NCI-H460 (cell line): Measurements from ENCODE around the gene AAMP. TPM values are rescaled to one million over a fixed set of nuclear protein-coding genes. Genes with fewer than 3 reads are reported as not detected.

Source experiments
- DNase-seq: peaks from one replicate; pipeline ENCODE4 v3.0.0-alpha.2; 2016; ENCODE audit warnings: low read depth; ENCODE audit errors: extremely low read depth
- total RNA-seq: library from RNA; depleted of rRNA; stranded (reverse); fragments of >200 nt; shearing (Covaris generic); gene quantifications from 2 replicates; pipeline ENCODE4 v1.2.3, GENCODE V29; 2014

Gene AAMP
- total RNA-seq, 1 experiment from 2014 or later, result 115 TPM

DNA sequence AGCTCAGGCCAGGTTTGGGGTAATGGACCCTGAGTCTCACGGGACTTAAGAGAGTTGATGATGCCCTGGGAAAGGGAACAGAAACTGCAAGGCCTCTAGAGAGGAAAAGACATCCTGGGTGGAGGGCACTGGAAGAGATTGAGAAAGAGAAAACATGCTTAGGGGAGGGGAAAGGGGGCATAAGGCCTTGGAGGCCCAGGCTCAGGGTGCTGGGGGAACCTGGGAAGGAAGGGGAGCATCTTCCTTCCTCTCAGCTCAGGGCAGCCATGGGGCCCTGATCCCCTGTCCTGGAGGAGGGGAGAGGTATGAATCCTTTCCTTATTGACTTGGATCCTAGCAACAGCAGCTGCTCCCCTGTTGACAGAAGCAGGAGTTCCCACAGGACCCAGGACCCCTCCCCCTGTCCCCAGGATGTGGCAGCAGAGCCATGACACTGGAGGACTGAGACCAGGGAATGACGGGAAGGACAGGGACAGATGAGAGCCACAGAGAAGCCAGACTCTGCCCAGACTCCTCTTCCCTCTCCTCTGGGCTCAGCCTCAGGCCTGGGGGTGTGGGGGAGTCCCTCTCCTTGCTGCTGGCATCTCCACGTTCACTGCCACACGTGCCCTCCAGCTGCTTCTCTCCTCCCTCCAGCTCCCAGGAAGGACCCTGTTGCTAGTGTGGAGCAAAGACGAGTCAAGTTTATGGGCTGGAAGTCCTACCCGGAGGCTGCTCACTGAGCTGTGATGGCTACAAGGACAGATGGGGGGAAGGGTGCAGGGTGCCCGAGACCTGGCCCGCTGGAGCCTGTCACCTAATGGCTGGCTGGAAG, 8.3 kb downstream of the AAMP start:
- DNase-seq, result no peak

DNA sequence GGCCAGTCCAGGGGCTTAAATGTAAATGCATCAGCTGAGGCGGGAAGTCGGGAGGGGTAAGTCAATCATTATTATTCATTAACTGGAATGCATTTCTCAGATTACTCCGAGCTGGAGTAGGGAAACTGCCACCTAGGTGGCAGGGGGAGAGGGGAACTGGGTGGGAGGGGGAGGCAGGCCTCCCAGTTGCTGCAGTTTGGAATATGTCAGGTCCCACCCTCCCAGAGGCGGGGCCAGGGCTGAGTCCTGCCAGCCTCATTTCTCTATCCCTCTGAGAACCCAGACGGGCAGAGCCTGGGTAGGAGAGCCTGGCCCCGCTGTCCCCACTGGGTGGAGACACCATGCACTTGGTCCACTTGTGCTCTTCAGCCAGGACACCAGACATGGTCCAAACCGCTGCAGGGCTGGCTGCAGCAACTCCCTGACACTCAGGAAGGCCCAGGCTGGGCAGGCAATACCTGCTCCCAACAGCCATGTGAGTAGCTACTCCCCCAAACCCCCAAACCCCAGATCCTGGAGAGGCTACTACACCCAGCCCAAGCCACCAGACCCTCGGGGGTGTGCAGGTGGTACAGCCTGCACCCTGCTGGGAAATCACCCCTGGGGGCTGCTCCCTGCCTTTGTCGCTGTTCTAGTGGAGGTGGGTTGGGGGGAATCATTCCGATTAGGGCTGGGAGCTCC, 9.1 kb downstream of the AAMP start, which contains the start of gene GPBAR1:
Gene GPBAR1 (plus strand): TSS at position 274 of the 681 bp plus-strand sequence. CDS start 1,710 bp downstream, outside the sequence.
- no peak for DNase-seq

DNA sequence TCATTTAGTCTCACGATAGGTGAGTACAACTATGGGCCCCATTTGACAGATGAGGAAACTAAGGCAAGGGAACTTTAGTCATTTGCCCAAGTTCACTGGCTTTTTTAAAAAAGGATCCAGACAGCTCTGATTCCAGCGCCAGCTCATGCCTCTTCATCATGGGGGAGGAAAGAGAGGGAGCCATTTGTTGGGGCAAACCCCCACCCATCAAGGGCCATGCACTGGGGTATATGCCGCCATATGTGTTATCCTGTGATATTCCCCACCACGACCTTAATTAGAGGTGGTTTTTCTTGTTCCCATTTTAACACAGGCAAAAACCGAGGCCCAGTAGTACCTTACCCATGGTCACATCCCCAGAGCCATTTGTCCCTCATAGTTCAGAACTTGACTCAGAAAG, 9.8 kb downstream of the AAMP start:
- no peak for DNase-seq

DNA sequence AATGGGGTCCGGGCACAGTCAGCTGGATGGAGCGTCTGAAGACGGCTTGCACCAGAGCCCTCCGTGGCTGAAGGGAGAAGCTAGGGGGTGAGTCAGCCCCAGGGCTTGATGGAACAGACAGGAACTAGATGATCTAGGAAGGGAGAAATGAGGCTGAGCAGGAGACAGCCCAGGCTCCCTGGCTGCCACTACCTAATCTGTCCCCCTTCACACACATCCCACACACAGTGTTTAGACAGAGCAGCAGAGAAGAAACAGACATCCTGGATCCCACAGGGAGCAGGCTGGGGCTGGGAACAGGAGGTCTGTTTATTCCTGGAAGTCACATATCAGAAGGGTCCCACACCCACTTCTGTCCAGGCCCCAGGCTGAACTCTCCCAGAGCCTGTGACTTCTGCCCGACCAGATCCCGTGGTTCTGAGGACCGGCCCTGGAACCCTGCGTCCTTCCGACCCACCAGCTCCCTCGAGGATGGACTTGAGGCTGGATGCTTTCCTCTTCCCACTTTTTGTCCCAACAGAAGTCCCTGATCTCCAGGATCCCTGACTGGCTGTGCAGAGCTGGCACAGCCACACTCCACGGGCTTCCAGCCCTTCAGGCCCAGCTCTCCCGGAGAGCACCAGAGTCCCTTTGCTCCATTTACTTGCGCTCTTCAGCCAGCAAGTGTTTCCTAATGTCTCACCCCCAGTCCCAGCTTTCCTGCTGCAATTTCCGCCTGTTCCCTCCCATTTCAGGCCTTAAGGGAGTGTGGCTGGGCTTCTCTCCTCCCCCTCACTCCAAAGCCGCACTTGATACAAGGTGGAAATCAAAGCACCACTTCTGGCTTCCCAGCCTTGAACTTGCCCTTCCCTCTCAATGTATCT, 10.6 kb downstream of the AAMP start:
- DNase-seq, result no peak

DNA sequence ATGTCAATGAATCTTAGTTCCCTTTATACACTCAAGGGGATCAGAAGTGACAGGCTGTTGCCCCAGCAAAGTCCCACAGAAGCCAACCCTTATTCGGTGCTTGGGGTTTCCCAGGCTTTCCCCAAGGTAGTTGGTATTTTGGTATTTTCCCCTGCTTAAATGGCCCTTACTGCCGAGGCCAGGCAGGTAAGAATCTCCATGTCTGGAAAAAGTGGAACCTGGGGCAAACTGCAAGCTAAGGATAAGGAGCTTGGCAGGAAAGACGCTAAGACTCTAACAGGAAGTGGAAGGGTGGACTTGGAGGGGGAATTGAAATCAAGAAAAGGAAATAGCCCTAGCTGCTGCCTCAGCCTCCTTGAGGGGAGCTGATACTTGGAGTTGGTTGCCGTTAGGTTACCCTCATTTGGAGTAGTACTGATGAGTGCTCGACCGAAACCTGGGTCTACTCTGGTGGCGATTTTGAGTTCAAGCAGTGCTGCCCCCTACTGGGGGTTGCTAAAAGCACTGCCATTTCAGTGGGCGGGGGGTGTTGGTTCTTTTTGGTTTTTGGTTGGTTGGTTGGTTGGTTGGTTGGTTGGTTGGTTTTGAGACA, 12.5 kb downstream of the AAMP start:
- no peak for DNase-seq

DNA sequence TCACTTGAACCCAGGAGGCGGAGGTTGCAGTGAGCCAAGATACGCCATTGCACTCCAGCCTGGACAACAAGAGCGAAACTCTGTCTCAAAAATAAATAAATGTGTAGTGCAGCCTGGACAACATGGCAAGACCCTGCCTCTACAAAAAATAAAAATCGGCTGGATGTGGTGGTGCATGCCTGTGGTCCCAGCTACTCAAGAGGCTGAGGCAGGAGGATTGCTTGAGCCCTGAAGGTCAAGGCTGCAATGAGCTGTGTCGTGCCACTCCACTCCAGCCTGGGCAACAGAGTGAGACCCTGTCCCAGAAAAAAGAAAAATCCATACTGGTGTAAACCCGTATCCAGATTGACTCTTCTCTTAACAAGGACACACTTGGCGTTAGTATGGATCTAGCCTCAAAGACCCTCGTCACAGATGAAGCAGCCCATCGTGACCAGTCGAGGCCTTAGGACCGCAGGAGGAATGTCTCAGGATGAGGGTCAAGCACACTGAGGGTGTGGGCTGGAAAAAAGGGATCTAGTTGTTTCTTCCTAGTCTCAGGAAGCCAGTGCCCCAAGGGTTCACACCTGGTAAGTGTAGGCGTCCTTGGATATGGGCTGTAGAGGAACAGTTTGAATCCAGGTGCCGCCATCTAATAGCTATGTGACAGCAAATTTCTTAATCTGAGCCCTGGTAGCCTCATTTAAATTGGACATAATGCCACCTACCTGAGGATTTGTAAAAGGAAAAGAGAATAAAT, 13.2 kb downstream of the AAMP start:
- DNase-seq, result no peak

- no peak for DNase-seq
These were observed 14.5 kb downstream of the AAMP start for GRCh38 chr2:218255446-218255845.

- no peak for DNase-seq
These were observed 16.7 kb downstream of the AAMP start for GRCh38 chr2:218253232-218253625.

DNA sequence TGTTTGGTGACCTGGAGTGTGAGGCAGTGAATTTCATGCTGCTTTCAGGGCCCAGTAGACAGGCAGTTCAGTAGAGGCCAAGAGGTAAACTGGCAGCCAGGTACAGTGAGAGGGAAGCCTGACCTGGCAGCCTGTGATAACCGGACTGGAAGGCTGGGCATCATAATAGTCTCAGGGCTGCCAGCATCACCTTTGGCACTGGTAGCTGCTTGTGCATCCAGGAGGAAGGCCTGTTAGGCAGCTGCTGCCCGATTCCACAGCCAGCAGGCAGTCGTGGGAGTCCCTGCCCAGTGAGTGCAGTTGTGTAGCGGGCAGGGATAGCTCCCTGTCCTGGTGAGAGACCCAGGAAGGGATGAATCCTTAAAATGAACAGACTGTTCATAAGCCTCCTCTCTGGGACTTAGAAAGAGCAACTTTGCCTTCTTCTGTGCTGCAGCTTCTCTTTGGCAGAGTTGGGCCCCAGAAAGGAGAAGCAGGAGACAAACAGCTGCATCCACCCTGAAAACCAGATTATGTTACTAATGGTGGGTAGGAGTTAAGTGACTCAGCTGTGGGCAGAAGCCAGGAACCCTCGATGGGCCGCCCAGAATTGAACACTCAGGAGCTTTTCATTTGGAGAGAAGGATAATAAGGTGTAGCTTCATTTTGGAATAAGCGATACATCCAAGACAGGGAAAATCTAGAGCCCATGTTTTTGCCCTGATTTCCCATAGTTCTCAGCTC, 17.3 kb downstream of the AAMP start:
- DNase-seq, result no peak

DNA sequence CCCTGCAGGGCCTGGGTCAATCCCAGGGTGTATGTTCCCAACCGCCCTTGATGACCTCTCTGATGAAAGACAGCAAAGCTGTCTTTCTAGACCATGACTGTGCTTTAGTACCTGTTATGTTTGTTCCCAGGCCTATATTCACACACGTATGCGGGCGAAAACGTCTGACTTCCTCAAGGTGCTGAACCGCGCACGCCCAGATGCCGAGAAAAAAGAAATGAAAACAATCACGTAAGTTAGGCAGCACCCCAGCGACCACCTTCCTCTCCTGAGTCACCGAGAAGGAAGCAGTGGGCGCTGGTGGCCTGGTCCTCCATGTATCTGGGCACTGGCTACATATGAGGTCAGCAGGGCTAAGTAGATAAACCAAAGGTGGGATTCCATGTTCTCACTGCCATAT, 20.2 kb downstream of the AAMP start:
- DNase-seq, result no peak

- no peak for DNase-seq
These were observed 24.7 kb downstream of the AAMP start for GRCh38 chr2:218245214-218245613.

DNA sequence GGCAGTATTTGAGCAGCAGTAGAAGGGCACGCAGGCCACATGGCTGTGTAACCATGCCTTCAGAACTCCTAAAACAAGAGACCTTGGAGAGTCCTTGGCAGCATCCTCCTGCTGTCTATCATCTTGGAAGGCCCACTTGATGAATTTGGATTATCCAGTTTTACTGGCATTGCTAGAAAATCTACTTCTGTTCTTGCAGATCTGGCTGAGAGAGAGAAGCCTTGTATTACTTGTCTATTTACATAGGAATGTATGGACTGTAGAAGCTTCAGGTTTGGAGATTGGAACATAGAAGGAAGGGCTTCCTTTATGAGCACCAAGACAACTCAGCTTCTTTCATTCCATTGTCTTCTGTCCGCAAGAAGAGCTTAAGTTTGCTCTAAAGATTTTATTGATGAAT, 25.3 kb downstream of the AAMP start:
- no peak for DNase-seq

GRCh38 chr2:218244204-218244603, 25.7 kb downstream of the AAMP start:
- DNase-seq, result no peak

DNA sequence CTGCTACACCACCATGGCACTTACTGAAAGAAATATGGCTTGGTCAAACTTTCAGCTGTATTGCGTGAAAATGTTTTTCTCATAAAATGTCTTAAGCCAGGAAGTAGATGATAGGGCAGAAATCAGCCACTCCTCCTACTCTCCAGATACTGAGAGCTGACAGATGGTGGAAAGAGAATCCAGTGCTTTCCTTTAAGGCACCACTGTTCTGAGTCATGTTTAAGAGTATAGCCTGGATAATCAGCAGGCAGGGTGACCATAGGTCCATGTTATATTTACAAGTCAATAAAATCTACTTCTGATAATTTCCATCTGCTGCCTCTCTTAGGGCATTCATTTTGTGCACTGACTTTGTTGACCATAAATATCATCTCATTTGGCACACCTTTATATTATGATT, 31.1 kb downstream of the AAMP start:
- no peak for DNase-seq

- DNase-seq, result no peak
These were observed 33.1 kb downstream of the AAMP start for GRCh38 chr2:218236829-218237228.

DNA sequence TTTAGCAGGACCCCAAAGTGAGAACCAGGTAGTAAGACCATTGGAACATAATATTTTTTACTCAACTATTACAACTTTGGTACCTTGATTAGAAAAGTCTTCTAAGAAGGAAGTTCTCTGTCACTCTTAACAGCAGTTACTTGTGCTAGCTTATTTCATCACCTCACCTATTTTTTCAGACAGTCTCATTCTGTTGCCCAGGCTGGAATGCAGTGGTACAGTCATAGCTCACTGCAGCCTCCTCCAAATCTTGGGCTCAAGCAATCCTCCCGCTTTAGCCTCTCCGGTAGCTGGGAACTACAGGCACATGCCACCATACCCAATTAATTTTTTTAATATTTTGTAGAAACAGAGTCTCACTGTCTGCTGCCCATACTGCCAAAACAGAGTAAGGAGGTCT, 34.9 kb downstream of the AAMP start:
- DNase-seq, result no peak

DNA sequence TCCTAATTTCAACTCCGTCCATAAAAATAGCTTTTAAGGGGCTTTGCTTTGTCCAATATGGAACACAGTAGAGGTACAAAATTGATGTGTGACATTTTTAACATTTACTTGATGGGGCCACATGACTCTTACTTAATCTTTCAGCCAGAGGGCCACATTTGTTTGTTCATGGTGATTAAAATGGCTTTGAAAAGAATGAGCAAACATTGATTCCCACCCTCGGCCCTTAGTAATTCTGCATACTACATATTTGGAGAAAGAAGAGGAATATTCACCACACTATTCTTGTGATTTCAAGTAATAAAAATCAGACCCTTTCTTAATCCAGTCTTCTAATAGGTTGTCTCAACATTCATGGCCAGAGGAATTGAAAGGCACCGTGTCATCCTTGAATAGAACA, 35.4 kb downstream of the AAMP start:
- no peak for DNase-seq

- DNase-seq, result no peak
These were observed 36.4 kb downstream of the AAMP start for GRCh38 chr2:218233543-218233942.

DNA sequence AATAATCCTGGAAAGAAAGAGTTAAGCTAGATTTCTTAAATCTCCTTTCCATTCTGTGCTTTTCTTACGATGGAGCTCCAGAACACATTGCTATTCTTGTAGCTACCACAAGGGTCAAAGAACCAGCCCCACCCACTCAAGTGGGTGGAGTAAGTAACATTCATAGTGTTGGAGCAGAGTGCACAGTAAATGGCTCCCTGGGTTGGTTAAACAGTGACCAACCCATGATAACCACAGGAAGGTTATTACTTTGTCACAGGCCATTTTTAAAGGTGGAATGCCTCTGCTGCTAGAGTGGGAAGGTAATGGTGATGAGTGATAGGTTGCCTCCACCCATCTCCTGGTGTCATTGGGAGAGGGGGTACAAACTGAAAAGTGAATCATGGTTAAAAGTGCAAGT, 39.1 kb downstream of the AAMP start:
- DNase-seq, result no peak

- no peak for DNase-seq
These were observed 40.1 kb downstream of the AAMP start for GRCh38 chr2:218229851-218230250.
